ENCODE data around the gene NOP14.
"Not testable (repeated sequence)": the region's sequence is repeated elsewhere in the genome, so short reads cannot be mapped to it uniquely, and the experiment has no call there.

NOP14 gene

DNA sequence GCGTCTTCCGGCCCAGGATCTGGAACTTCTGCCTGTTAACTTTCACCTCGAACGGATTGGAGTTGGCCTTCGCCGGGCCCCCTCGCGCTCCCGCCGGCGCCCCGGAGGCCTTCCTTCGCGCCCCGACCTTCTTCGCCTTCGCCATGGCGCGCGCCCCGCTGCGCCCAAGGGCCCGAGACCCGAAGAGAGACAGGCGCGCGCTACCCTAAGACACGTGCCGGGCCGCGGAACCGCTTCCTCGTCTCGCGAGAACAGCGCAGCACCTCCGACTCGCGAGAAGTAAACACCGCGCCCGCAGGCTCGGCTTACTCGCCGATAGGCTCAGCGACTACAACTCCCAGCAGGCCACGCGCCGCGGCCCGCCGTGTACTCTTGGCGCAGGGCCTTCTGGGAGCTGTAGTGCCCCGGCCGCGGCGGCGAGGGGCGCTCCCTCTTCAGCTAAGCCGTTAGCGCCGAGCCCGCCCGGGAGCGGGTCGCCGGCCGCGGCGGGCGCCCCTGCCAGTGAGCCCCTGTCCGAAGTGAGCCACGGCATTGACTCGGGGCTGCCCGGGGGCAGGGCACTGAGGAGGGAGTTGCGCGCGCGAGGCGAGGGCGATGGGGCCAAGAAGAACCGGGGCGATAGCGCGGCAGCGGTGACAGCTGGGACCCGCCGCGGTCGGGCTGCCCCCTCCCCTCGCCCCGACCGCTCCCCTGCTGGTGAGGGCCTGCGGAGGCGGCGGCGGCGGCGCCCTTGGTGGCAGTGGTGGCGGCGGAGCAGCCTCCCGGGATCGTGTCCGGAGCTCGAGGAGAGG is at the start of gene NOP14, which contains the start of gene GRK4:
TSS of gene NOP14 (minus strand) at position 232 of the 791 bp plus-strand sequence. CDS start at position 145, 87 bp downstream.
TSS of gene GRK4 (plus strand) at position 397 of the 791 bp plus-strand sequence. CDS start 500 bp downstream, outside the sequence.
- peak; percentile 95 to 96 for DNase-seq (ENCODE audit: low read depth in 2 of 2)

DNA sequence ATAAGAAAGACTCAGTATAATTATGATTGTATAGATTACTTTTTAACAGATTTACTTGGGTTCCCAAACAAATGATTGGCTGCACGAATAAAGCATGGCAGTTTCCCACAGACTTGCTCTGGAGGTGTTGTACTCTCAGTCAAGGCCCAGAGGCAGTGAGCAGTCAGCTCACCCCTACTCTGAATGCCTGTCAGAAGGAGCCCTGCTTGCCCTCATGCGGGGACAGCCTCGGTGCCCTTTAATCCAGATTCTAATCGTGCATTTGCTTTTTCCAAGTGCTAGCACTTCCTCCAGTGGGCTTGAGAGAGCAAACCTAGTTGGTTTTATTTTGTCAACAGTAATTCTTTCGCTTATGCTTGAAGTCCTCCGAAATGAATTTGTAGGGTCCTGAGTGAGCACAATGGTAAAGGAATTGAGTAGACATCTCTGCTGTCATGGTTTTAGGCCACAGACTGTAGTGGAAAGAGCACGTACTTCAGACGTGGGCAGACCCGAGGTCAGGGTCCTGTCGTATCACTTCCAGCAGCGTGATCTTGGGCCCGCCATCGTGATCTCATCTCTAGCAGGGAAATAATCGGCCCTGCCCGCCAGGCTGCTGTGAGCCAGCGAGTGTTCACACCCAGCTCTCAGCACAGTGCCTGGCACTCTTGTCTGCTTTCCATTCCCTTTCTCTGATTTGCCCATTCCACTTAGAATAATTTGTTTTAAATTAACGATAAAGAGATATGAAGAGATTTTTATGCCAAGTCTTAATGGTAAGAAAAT is 48.4 kb upstream of the NOP14 start:
- no peak for DNase-seq (ENCODE audit: low read depth in 2 of 2)

DNA sequence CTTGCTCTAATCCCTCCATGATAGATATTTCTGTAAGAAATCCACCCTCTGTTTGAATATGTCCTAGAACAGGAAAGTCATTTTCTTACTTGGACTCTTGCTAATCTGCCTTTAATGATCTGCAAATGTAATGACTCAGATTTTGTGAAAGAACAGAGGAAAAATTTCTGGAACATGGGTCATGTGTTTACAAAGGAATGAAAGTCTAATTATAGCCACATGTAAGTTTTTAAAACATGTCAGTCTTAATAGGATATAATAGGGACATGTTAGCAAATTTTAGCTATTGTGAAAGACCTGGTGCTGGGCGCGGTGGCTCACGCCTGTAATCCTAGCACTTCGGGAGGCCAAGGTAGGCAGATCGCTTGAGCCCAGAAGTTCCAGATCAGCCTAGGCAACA is 47.8 kb upstream of the NOP14 start:
- no peak for DNase-seq (ENCODE audit: low read depth in 2 of 2)

DNA sequence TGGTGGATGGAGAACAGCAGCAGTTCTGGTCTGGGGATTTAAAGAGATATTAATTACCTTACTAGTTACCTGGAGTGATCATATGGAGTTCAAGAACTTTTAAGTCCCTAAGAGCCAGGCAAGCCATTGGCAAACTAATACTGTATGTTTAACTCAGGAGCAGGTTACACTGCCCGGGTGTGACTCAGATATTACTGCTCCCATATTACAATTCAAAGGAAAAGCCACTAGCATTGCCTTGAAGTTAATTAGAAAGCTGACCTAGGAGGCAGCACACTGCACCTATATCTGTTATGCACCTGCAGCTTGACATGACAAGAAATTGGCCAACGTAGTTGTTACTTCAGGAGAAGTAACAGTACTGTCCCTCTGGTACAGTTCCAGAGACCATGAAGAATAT is 47.4 kb upstream of the NOP14 start:
- DNase-seq (ENCODE audit: low read depth in 2 of 2): no peak

DNA sequence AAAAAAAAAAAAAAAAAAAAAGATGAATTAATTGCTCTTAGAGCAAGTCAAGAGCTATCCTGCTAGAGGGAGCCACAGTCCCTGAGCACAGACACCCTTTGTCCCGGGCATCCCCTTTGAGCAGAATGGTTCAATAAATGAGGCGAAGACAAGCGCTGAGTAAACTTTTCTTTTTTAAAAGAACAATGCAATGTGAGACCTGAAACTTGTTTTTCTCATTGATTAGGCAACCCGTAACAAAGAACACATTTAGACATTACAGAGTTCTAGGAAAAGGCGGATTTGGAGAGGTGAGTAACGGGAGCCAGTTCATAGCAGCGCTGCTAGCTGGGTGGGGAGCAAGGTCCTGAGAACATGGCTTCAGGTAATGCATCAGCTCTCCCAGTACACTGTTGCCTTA is 46.2 kb upstream of the NOP14 start:
- DNase-seq (ENCODE audit: low read depth in 2 of 2): peak; percentile 15 to 18

DNA sequence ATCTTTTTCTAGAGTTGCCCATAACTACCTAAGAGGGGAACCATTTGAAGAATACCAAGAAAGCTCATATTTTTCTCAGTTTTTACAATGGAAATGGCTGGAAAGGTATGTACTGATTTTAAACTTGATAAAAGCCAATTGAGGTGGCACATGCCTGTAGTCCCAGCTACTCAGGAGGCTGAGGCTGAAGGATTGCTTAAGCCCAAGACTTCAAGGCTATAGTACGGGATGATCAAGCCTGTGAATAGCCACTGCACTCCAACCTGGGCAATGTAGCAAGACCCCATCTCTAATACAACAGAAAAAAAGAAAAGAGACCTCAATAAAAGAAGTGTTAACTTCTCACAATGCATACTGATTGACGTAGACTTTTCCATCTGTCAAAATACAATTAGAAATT is 44.5 kb upstream of the NOP14 start:
- no peak for DNase-seq (ENCODE audit: low read depth in 2 of 2)

DNA sequence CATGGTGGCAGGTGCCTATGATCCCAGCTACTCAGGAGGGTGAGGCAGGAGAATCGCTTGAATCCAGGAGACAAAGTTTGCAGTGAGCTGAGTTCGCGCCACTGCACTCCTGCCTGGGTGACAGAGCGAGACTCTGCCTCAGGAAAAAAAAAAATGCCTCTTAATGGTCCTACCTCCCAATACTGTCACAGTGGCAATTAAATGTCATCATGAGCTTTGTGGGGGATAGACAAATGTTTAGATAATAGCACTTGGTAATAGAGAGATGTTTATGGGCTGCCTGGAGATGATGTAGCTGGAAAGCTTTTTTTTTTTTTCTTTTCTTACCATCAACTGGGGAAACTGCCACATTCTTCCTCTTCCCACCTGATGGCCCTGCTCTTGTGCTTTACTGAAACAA is 33.2 kb upstream of the NOP14 start:
- DNase-seq (ENCODE audit: low read depth in 2 of 2): no peak

DNA sequence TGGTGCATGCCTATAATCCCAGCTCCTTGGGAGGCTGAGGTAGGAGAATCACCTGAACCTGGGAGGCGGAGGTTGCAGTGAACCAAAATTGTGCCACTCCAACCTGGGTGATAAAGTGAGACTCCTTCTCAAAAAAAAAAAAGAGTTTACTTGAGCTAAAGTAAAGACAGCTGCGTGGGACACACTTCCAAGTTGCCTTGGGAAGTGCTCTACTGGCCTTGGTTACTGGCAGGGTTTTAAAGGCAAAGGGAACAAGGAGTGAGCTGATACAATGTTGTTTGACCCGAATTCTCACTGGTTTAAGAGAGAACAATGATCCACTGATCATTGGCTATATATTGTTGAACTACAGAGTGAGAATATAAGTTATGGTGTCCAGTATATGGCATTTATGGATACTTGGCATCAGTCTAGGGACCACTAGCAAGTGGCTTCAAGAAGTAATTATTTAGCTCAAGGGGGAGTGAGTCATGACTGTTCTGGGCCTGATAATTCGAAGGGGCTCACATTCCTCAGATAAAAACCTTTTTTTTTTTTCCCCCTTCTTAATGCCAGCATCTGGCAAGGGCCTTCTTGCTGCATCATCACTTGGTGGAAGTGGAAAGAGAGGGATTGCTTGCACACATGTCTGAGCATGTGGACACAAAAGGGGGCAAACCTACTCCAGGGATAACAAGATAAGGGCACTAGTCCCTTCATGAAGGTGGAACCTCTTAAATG is 32.5 kb upstream of the NOP14 start:
- DNase-seq (ENCODE audit: low read depth in 2 of 2): no peak

DNA sequence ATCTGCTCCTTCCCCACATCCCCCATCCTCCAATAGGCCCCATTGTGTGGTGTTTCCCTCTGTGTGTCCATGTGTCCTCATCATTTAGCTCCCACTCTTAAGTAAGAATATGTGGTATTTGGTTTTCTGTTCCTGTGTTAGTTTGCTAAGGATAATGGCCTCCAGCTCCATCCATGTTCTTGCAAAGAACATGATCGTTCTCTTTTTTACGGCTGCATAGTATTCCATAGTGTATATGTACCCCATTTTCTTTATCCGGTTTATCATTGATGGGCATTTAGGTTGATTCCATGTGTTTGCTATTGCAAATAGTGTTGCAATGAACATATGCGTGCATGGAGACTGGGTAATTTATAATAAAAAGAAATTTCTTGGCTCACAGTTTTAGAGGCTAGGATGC is 31.7 kb upstream of the NOP14 start:
- no peak for DNase-seq (ENCODE audit: low read depth in 2 of 2)

DNA sequence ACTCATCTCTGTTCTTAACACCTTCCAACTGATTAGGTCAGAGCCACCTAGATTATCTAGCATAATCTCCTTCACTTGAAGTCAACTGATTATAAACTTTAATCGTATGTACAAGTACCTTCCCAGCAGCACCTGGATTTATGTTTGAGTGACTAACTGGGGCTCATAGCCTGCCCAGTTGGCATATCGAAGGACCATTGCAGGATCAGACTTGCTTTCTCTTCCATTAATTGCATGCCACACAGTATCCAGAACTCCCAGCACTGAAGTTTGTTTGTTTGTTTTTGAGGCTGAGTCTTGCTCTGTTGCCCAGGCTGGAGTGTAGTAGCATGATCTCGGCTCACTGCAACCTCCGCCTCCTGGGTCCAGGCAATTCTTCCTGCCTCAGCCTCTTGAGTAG is 28.0 kb upstream of the NOP14 start:
- DNase-seq (ENCODE audit: low read depth in 2 of 2): no peak

DNA sequence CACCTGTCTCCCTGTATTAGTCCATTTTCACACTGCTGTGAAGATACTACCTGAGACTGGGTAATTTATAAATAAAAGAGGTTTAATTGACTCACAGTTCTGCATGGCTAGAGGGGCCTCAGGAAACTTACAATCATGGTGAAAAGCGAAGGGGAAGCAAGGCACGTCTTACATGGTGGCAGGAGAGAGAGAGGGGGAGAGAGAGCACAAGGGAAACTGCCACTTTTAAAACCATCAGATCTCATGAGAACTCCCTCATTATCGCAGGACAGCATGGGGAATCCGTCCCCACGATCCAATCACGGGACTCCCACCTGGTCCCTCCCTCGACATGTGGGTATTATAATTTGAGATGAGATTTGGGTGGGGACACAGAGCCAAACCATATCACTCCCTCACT is 20.5 kb upstream of the NOP14 start:
- DNase-seq (ENCODE audit: low read depth in 2 of 2): not testable (repeated sequence)

DNA sequence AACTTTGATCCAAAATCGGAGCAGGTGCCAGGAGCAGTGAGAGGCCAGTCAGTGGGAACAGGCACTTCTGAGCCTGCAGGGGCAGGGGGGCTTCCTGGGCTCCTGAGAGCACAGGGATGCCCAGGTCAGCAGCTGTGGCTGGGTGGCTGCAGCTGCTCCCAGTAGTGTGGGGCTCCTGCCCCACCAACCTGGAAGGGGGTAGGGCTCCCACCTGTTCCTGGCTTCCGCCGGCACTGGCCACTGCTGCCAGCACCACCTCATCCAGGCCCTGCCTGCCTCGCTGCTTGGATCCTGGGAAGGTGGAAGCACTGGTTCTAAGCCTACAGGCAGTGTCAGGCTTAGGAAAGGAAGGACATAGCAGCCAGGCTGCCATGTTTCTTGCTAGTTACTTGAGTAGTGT is 18.8 kb upstream of the NOP14 start:
- DNase-seq (ENCODE audit: low read depth in 2 of 2): no peak

DNA sequence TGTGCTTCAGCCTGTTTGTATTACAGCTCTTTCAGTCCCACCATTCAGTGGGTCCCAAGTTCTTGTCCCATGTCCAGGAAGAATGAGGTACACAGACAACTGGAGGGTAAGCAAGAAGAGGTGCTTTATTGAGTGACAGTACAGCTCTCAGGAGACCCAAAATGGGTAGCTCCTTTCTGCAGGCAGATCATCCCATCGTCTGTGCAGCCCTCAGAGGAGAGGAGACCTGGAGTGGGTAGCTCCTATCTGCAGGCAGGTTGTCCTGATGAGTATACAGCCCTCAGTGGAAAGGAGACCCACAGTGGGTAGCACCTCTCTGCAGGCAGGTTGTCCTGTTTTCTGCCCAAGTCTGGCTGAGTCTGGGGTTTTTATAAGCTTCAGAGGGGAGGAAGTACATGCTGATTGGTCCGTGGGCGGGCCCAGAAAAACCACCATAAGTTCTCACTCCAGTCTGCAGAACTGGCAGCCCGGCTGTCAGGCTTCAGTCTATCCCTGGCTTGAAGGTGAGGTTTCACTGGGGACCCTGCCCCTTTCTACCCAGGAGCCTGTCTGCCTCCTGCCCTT is 18.1 kb upstream of the NOP14 start:
- no peak for DNase-seq (ENCODE audit: low read depth in 2 of 2)

DNA sequence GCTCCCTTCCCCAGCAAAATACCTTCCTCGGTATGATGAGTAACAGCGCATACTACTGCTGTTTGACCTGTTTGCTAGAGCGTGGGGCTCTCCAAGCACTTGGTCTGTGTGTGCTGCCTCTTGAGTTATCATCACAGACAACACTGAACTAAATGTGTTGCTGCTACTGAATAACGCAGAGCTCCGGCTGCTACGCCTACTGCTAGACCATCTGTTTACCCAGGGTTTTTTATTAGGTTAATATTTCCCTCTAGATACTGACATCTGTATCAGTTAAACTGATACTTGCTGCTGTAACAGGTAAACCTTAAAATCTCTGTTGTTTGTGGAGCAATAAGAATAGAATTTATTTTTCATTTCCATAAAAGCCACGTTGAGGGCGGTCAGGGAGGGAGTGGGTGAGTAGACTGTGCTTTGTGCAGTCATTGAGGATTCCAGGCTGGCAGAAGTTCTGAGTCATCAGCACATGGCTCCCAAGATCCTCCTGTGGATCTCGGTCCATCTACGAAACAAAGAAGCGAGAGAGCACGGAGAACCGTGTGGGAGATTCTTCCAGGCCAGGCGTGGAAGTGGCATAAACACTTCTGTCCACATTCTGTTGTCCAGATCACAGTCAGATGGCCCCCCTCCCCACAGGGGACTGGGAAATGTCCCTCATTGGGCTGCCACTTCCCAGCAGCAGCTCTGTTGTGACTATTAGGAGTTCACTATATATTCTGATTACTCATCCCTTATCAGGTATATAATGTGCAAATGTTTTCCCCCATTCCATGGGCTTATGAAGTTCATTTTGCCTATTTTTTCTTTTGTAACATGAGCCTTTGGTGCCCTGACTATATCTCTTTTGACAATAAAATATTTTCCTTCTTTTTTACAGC is 14.2 kb upstream of the NOP14 start:
- no peak for DNase-seq (ENCODE audit: low read depth in 2 of 2)

DNA sequence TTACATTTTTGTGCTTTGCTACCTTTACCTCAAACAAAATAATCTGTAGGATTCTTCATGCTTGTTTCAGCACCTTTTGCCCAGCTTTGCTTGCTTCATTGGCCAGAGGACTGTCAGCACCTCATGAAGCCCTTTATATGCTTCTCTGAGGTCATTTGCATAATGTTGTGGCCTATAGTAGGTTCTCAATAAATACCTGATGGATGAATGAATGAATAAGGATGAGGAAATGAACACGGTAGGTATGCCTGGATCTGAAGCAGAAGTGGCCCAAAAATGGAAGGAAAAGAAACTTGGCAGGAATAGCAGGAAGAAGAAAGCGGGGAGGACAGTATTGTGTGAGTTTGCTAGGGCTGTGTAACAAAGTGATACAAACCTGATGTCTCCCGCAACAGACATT is 8.1 kb upstream of the NOP14 start:
- no peak for DNase-seq (ENCODE audit: low read depth in 2 of 2)

DNA sequence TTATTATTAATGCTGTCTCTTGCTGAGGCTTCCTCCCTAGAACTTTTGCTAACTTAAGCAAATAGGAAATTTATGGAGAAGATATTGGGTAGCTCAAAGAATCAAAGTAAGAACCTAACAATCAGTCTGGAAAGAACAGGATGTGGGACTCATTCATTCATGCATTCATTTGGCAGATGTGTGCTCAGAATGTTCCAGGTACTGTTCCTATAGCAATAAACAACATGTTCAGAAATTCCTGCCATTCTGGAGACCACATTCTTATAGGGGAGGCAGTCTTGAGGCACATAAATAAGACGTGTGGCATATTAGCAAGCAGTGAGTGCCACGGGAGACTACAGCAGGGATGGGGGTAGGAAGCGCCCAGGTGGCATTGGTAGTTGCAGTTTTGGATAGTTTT is 5.2 kb upstream of the NOP14 start:
- no peak for DNase-seq (ENCODE audit: low read depth in 2 of 2)

DNA sequence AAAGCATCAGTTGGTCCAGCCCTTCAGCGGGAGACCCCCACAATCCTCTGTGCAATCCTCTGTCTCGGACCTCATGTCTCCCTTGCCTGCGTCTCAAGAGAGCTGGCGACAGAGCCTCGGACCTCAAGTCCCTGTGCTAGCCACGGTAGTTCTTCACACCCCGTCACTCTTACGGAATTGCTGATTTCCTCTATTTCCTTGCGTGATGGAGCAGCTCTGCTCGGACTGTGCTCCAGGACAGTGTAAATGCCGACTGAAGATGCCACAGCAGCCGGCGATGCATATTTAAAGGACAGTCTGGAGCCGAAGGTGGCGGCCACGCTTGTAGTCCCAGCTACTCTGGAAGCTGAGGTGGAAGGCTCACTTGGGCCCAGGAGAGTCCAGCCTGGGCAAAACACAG is 2.1 kb upstream of the NOP14 start:
- DNase-seq (ENCODE audit: low read depth in 2 of 2): no peak

DNA sequence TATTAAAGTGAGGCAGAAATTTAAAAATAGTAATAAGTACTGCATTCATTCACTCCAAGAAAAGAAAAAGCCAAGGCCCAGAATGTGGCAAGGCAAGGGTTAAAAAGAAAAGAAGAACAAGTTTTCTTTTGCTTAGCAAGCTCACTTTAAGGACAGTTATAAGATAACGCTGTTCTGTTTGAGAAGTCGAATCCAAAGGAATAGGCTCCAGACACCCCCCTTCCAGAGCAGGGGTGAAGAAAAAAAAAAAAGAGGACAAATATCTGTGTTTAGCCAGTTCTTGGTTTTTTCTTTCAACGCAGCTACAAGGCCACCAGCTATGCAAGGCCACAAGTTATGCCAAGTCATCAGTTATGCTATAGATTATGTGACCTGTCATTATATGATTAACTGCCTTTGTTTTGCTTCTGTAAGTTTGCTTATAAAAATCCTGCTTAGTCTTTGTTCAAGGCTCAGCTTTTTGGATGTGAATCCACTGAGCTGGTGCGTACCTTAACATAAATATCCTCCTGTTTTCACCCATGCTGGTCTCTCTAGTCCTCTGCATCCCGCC is 1.6 kb upstream of the NOP14 start:
- DNase-seq (ENCODE audit: low read depth in 2 of 2): no peak

DNA sequence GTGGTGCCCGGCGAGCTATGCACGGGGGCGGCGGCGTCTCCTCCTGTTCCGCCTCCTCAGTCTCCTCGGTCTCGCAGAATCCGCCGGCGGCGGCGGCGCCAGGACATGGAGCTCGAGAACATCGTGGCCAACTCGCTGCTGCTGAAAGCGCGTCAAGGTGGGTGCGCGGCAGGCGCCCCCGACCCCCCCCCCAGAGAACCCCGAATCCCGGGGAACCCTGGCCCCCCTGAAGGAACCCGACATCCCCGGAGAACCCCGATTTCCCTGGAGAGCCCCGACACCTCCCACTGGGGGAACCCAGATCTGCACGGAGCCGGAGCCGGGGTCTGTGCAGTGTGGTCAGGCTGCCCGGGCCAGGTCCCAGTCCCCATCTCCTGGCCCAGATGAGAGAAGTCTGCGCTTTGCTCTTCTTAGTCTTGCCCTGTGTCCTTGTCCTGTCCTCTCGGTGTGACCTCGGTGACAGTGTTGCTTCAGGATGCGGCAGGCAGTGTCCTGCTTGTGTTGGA is 813 bp upstream of the NOP14 start:
- peak in 1 of 2 donors; percentile 38 for DNase-seq (ENCODE audit: low read depth in 2 of 2)

DNA sequence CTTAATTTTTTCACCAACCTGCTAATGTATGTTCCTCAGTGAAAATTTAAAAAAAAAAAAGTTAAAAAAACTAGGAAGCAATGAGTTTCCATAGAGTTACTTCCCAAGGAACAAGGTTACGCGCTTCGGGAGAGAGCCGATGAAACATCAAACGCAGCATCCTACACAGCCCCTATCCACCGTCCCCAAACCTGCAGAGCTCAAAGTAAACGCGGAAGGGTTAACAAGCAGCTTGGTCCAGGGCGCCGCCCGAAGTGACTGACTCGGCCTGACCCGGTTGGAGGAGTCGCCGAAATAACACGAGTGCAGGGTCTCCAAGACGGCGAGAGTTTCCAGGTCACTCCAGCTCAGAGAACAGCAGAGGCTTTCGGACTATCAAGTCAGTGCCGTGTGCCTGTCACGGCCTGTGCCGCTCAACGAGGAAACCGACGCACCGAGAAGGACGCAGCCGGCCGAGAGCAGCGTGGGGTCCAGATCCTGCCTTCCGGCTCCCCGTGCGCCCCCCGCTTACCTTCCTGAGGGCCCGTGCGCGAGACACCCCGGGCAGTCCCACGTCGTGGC is 512 bp downstream of the NOP14 start:
- DNase-seq (ENCODE audit: low read depth in 2 of 2): no peak
